Measurements from ENCODE around the gene PDILT.
"Not testable (repeated sequence)": the region's sequence is repeated elsewhere in the genome, so short reads cannot be mapped to it uniquely, and the experiment has no call there.

Gene PDILT

DNA sequence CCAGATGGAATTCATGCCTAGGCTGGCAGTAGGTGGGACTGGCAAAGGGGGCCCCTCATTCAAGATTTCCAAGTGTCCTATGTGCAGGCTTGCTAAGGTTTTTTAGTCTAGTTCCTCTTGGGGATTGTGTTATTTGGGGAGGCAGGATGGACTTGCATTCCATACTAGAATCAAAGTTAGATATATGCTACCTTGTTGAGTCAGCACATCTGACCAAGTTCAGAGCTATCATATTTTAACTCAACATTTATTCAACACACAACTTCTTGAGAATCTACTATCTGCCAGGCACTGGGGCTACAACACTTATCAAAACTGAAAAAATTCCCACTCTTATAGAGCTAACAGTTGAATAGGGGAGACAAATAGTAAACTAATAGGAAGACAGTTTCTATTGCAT lies 83.9 kb downstream of the PDILT start:
- no peak for DNase-seq

DNA sequence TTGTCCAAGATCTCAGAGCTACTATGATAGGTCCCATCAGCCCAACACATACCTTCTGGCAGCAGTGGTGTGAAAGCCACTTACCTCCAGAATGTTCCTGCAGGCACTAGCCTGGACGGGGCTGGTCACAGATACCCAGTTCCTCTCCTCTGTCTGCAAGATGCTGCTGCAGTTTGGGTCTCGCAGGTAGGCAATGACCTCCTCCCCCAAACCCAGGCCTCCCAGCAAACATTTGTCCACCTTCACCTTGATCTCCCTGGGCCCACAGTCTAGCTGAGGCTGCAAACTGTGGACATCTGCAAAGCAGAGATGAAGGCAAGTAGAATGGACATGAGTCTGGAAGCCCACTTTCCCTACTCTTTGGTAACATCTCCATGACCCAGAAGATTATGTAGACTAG lies 84.4 kb downstream of the PDILT start:
- DNase-seq, result no peak

DNA sequence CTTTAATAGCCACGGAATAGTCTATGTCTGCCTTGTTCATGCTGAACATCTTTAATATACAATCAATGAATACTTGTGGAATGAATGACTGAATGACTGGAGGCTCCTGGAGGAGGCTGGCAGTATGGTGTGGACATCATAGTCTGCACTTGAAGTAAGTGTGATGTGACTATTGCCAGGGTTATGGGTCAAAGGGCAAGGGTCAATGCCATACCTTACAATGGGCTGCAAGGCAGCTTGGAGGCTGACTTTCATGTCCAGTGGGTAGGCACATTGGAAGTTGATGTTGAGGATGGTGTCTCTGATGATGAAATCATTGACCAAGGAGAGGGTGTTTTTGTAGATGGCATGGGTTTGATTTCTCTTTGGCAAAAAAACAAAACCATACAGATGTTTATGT lies 85.1 kb downstream of the PDILT start:
- no peak for DNase-seq

DNA sequence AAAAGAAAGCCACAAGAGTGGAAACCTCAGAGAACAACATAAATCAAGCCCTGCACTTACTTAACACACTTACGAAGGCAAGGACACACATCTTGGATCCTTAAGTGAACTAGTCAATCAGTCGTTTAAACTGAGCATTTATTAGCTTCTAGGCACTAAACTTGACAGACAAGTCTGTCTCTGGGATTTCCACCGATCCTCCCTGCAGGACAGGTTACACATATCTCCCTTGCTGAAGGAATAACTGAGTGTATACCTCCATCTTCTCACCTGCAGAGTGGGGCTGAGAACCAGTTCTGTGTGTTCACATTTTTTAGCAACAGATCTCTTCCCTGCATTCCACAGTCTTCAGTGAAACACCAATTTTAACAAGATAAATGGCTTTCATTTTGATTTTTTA lies 86.1 kb downstream of the PDILT start:
- no peak for DNase-seq

DNA sequence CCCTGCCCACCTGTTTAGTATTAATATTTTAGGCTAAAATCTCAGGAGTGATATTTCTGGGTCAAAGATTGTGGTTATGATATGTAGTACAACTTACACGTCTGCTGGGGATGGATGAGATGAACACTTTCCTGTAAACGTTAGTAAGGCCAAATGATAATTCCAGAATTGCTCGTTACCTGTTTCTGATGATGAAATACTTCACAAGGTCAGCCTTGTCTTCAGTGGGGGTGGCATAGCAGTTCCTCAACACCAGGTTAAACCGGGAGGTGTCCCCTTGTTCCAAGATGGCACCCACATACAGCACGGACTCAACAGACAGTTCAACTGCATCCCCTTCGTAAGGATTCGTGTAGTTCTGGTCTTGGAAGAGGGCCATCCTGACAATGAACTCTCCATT lies 86.5 kb downstream of the PDILT start:
- no peak for DNase-seq

DNA sequence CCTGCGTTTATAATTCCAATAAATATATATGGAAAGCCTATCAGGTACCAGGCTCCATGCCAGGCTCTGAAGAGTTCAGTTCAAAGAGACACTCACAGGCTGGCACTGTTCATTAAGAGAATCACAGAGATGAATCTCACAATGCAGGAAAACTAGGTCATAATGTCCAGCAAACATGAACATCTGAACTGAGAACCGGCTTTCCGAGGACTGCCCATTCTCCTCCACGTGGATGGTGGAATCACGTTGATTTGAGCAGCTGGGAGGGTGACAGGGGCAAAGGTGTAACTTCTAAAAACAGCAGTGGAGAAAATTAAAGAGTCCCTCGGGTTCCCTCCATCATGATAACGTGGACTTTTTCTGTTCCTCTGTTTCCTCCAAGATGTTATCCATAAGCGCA lies 87.4 kb downstream of the PDILT start:
- no peak for DNase-seq

DNA sequence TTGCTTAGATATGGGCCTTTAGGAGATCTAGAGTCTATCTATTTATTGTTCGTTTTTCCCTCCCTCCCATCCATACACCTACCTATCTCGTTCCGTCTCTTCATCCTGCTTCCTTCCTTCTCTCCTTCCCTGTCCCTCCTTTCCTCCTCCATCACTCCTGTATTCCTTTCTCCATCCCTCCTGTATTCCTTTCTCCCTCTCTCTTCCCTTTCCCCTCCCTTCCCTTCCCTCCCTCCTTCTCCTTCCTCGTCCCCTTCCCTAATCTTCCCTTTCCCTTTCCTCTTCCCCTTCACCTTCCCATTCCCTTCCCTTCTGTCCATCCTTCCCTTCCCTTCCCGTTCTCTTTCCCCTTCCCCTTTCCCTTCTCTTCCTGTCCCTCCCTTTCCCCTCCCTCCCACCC lies 87.8 kb downstream of the PDILT start:
- no peak for DNase-seq

DNA sequence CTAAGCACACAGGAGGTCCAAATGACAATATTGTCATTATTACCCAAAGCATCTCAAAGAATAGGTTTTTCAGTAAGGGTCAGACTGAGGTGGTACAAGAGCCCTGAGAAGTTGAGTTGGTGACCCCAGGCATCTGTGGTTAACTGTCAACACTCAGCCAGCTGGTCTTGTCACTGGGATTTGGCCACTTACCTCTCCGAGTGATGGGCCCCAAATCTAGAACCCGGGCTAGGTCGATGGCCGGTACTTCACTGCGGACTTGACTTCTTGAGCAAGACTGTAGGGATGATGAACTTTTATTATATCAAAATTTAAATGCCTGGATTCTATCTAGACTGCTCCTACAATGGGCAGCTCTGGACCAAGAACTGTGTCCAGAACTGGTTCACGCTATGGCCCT lies 88.8 kb downstream of the PDILT start:
- no peak for DNase-seq

DNA sequence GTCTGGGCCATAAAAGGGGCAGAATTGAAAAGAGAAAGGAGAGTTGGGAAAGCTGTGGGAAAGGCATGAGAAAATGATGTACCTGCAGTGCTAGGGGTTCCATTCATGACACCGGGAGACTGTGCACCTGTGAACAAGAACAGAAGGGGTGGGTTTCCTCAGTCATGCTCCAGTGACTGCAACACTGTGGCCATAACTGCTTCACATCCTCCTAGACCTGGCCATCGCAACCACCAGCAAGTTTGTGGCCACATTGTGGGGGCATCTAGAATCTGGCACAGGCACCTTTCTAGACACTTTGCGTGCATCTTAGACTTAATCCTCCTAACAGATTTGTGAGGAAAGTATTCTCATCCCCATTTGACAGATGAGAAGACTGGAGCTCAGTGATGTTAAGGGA lies 90.0 kb downstream of the PDILT start:
- DNase-seq, result no peak

DNA sequence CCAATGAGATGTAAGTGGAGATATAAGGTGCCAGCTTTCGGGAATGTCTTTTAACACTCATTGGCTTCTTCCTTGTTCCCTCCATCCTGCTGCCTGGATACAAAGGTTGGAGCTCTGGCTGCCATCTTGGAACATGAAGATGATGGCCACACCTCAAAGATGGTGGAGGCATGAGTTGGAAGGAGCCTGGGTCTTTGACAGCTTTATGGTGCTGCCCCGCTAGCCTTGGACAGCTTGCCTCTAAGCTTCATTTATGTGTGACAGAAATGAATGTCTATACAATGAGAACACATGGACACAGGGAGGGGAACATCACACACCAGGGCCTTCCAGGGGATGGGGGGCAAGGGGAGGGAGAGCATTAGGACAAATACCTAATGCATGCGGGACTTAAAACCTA lies 90.8 kb downstream of the PDILT start:
- no peak for DNase-seq

DNA sequence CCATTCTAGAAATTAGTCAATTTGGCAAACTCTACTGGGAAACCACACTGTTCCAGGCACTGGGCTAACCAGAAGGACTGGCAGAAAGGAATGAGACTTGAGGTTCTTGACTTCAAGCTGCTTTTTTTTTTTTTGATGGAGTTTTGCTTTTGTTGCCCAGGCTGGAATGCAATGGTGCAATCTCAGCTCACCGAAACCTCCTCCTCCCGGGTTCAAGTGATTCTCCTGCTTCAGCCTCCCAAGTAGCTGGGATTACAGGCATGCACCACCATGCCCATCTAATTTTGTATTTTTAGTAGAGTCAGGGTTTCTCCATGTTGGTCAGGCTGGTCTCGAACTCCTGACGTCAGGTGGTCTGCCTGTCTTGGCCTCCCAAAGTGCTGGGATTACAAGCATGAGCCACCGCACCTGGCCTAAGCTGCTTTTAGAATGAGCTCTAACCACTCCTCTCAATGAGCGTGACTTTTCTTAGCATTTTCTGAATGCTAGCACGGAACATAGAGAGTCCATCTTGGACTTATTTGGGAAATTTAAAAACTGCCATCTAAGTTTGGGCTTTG lies 91.9 kb downstream of the PDILT start:
- not testable (repeated sequence) for DNase-seq

DNA sequence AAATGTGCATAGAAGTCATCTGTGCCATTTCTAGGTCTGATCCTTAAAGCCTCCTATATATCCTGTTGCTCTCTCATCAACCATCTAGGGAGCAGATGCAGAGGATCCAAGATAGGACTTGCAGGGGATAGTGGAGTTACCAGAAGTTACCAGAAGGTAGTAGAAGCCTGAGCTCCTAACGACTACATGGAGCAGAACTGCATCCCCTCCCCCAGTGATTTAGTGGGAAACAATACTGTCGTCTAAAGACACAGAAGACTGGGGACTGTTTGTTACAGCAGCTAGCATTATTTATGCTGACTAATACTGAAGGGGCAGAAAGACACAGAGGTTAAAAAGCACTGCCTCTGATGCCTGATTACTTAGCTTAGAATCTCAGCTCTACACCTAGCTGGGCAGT lies 93.0 kb downstream of the PDILT start:
- no peak for DNase-seq

DNA sequence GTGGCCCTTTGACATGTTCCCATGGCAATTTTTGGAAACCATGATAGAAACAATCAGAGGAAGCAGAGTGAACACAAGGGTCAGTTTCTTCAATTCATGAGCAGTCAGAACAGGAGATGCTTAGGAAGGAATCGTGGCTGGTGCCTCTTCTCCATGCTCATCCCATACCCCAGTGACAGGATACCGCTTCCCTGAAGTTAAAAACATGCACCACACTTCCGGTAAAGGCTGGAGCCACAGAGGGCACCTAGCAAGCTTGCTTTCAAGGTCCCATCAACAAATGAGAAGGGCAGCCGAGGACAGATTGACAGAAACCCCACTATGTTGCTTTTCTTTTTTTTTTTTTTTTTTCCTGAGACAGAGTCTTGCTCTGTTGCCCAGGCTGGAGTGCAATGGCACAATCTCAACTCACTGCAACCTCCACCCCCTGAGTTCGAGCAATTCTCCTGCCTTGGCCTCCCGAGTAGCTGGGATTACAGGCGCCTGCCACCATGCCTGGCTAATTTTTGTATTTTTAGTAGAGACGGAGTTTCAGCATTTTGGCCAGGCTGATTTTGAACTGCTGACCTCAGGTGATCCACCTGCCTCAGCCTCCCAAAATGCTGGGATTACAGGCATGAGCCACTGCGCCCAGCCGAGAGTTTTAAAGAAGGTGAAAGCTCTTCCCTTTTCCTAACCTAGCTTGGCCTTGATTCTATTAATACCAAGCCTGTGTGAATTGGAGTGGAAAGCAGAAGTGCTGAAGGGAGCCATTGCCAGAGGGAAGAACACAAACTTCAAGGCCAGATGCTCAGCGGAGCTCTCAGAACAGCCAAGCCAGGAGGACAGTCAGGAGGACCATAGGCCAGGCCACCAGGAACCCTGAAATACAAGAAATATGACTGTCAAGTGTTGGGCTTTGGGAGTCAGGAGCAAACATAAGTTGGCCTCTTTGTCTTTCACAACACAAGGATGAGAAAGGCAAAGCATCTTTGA lies 93.8 kb downstream of the PDILT start:
- DNase-seq, result no peak

DNA sequence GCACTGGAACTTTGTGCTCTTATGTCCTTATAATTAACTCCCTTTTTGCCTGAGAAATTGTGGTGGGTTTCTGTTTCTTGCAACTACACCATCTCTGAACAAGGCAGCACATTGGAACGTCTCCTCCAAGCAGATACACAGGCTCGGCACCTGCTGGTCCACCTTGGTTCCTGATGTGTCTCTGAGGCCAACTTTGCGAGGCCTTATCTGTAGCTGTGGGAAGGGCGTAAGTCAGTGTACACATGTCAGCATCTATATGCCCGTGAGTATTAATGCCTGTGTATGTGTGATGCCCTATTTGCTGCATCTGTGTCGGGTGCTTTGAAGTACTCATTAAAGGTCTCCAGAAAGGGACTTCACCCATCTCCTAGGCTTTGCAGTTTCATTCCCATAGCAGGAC lies 94.8 kb downstream of the PDILT start:
- DNase-seq, result no peak
